ENCODE results near the gene OPCML. TPM values are rescaled to one million over a fixed set of nuclear protein-coding genes. Genes with fewer than 3 reads are reported as not detected.

Gene OPCML
- total and polyA plus RNA-seq, 4 donors, result under 0.01 to 1.3 (median 0.88) TPM; not detected in 1

GRCh38 chr11:132814410-132814809, 717.9 kb downstream of the OPCML start:
- Histone ChIP-seq H3K4me3 (ENCODE audit: low read length in 2 of 2) (no peak overlapping the region), H3K4me1 (ENCODE audit: control insufficient read depth in 1 of 2, insufficient read depth in 2 of 2, low read length in 2 of 2) (no peaks in the 10 kb centered on the region), H3K27me3 (ENCODE audit: control insufficient read depth in 1 of 2, insufficient read depth in 2 of 2, low read length in 1 of 2) (no peaks in the 10 kb centered on the region), H3K27ac (ENCODE audit: low read depth in 1 of 2, low read length in 2 of 2) (no peak overlapping the region), H3K36me3 (ENCODE audit: control insufficient read depth in 1 of 2, insufficient read depth in 2 of 2, low read length in 1 of 2) (no peaks in the 10 kb centered on the region), H3K9me3 (ENCODE audit: control insufficient read depth, low read length) (peaks cover 1% of the 10 kb centered on the region)
- intact Hi-C loops (cut with DNase I), result no loop called here
- WGBS, 2 donors, result 63 to 81% methylated on average over 2 of the region's 2 CpGs
- no peak for DNase-seq
- ATAC-seq (ENCODE audit: low FRiP score), result no peak

- Histone ChIP-seq H3K27me3 (ENCODE audit: control insufficient read depth in 1 of 2, insufficient read depth in 2 of 2, low read length in 1 of 2) (no peaks in the 10 kb centered on the region), H3K27ac (ENCODE audit: low read depth in 1 of 2, low read length in 2 of 2) (no peak overlapping the region), H3K4me1 (ENCODE audit: control insufficient read depth in 1 of 2, insufficient read depth in 2 of 2, low read length in 2 of 2) (no peaks in the 10 kb centered on the region), H3K36me3 (ENCODE audit: control insufficient read depth in 1 of 2, insufficient read depth in 2 of 2, low read length in 1 of 2) (no peaks in the 10 kb centered on the region), H3K9me3 (ENCODE audit: control insufficient read depth, low read length) (no peaks in the 10 kb centered on the region), H3K4me3 (ENCODE audit: low read length in 2 of 2) (no peak overlapping the region)
- 70% methylated on average over 6 of the region's 6 CpGs for WGBS, 2 donors
- DNase-seq, result no peak
- no peak for ATAC-seq (ENCODE audit: low FRiP score)
- intact Hi-C loops (cut with DNase I), result no loop called here
Observed at GRCh38 chr11:132811649-132812048, 720.7 kb downstream of the OPCML start.

- DNase-seq, result no peak
Observed at GRCh38 chr11:132809070-132809469, 723.2 kb downstream of the OPCML start.

GRCh38 chr11:132804258-132804657, 728.0 kb downstream of the OPCML start:
- no peak overlapping the region for H3K4me3 ChIP-seq (ENCODE audit: low read length in 2 of 2)
- ATAC-seq (ENCODE audit: low FRiP score), result no peak
- no peak overlapping the region for H3K27ac ChIP-seq (ENCODE audit: low read depth in 1 of 2, low read length in 2 of 2)
- 82 to 83% methylated on average over 4 of the region's 4 CpGs for WGBS, 2 donors
- no peaks in the 10 kb centered on the region for H3K36me3 ChIP-seq (ENCODE audit: control insufficient read depth in 1 of 2, insufficient read depth in 2 of 2, low read length in 1 of 2)
- intact Hi-C loops (cut with DNase I), result no loop called here
- DNase-seq, result no peak
- no peaks in the 10 kb centered on the region for H3K9me3 ChIP-seq (ENCODE audit: control insufficient read depth, low read length)
- H3K27me3 ChIP-seq (ENCODE audit: control insufficient read depth in 1 of 2, insufficient read depth in 2 of 2, low read length in 1 of 2), result no peaks in the 10 kb centered on the region
- no peaks in the 10 kb centered on the region for H3K4me1 ChIP-seq (ENCODE audit: control insufficient read depth in 1 of 2, insufficient read depth in 2 of 2, low read length in 2 of 2)

More at GRCh38 chr11:132809070-132809469, 723.2 kb downstream of the OPCML start:
- H3K4me3 ChIP-seq (ENCODE audit: low read length in 2 of 2), result no peak overlapping the region
- no peak overlapping the region for H3K27ac ChIP-seq (ENCODE audit: low read depth in 1 of 2, low read length in 2 of 2)
- H3K36me3 ChIP-seq (ENCODE audit: control insufficient read depth in 1 of 2, insufficient read depth in 2 of 2, low read length in 1 of 2), result no peaks in the 10 kb centered on the region
- intact Hi-C loops (cut with DNase I), result no loop called here
- WGBS, 2 donors, result 65 to 74% methylated on average over 6 of the region's 6 CpGs
- no peaks in the 10 kb centered on the region for H3K27me3 ChIP-seq (ENCODE audit: control insufficient read depth in 1 of 2, insufficient read depth in 2 of 2, low read length in 1 of 2)
- no peaks in the 10 kb centered on the region for H3K4me1 ChIP-seq (ENCODE audit: control insufficient read depth in 1 of 2, insufficient read depth in 2 of 2, low read length in 2 of 2)
- no peak for ATAC-seq (ENCODE audit: low FRiP score)
- H3K9me3 ChIP-seq (ENCODE audit: control insufficient read depth, low read length), result no peaks in the 10 kb centered on the region

GRCh38 chr11:132803436-132803835, 728.9 kb downstream of the OPCML start:
- Histone ChIP-seq H3K27me3 (ENCODE audit: control insufficient read depth in 1 of 2, insufficient read depth in 2 of 2, low read length in 1 of 2) (no peaks in the 10 kb centered on the region), H3K36me3 (ENCODE audit: control insufficient read depth in 1 of 2, insufficient read depth in 2 of 2, low read length in 1 of 2) (no peaks in the 10 kb centered on the region), H3K4me1 (ENCODE audit: control insufficient read depth in 1 of 2, insufficient read depth in 2 of 2, low read length in 2 of 2) (no peaks in the 10 kb centered on the region), H3K27ac (ENCODE audit: low read depth in 1 of 2, low read length in 2 of 2) (no peak overlapping the region), H3K9me3 (ENCODE audit: control insufficient read depth, low read length) (no peaks in the 10 kb centered on the region), H3K4me3 (ENCODE audit: low read length in 2 of 2) (no peak overlapping the region)
- WGBS, 2 donors, result 72 to 73% methylated on average over 2 of the region's 2 CpGs
- intact Hi-C loops (cut with DNase I), result no loop called here
- DNase-seq (no peak), ATAC-seq (ENCODE audit: low FRiP score) (no peak)

- H3K27me3 ChIP-seq (ENCODE audit: control insufficient read depth in 1 of 2, insufficient read depth in 2 of 2, low read length in 1 of 2), result no peaks in the 10 kb centered on the region
- H3K4me1 ChIP-seq (ENCODE audit: control insufficient read depth in 1 of 2, insufficient read depth in 2 of 2, low read length in 2 of 2), result no peaks in the 10 kb centered on the region
- intact Hi-C loops (cut with DNase I), result no loop called here
- no peaks in the 10 kb centered on the region for H3K9me3 ChIP-seq (ENCODE audit: control insufficient read depth, low read length)
- H3K36me3 ChIP-seq (ENCODE audit: control insufficient read depth in 1 of 2, insufficient read depth in 2 of 2, low read length in 1 of 2), result no peaks in the 10 kb centered on the region
- no peak overlapping the region for H3K4me3 ChIP-seq (ENCODE audit: low read length in 2 of 2)
- 67% methylated on average over 4 of the region's 4 CpGs for WGBS, 2 donors
- no peak overlapping the region for H3K27ac ChIP-seq (ENCODE audit: low read depth in 1 of 2, low read length in 2 of 2)
- no peak for DNase-seq
- ATAC-seq (ENCODE audit: low FRiP score), result no peak
Observed at GRCh38 chr11:132802947-132803346, 729.4 kb downstream of the OPCML start.

GRCh38 chr11:132793831-132794230, 738.5 kb downstream of the OPCML start:
- Histone ChIP-seq H3K27ac (ENCODE audit: low read depth in 1 of 2, low read length in 2 of 2) (no peak overlapping the region), H3K4me3 (ENCODE audit: low read length in 2 of 2) (no peak overlapping the region), H3K9me3 (ENCODE audit: control insufficient read depth, low read length) (peaks cover 2% of the 10 kb centered on the region), H3K4me1 (ENCODE audit: control insufficient read depth in 1 of 2, insufficient read depth in 2 of 2, low read length in 2 of 2) (no peaks in the 10 kb centered on the region), H3K36me3 (ENCODE audit: control insufficient read depth in 1 of 2, insufficient read depth in 2 of 2, low read length in 1 of 2) (no peaks in the 10 kb centered on the region), H3K27me3 (ENCODE audit: control insufficient read depth in 1 of 2, insufficient read depth in 2 of 2, low read length in 1 of 2) (no peaks in the 10 kb centered on the region)
- no peak for ATAC-seq (ENCODE audit: low FRiP score)
- WGBS, 2 donors, result 78 to 85% methylated on average over 9 of the region's 9 CpGs
- no peak for DNase-seq
- intact Hi-C loops (cut with DNase I), result no loop called here

- DNase-seq, result peak in 1 of 2 donors; percentile 57
- ATAC-seq (ENCODE audit: low FRiP score), result peak; percentile 8
- Histone ChIP-seq H3K27ac (ENCODE audit: low read depth in 1 of 2, low read length in 2 of 2) (no peak overlapping the region), H3K4me1 (ENCODE audit: control insufficient read depth in 1 of 2, insufficient read depth in 2 of 2, low read length in 2 of 2) (no peaks in the 10 kb centered on the region), H3K27me3 (ENCODE audit: control insufficient read depth in 1 of 2, insufficient read depth in 2 of 2, low read length in 1 of 2) (no peaks in the 10 kb centered on the region), H3K36me3 (ENCODE audit: control insufficient read depth in 1 of 2, insufficient read depth in 2 of 2, low read length in 1 of 2) (no peaks in the 10 kb centered on the region), H3K9me3 (ENCODE audit: control insufficient read depth, low read length) (peaks cover 2% of the 10 kb centered on the region), H3K4me3 (ENCODE audit: low read length in 2 of 2) (no peak overlapping the region)
- 51 to 63% methylated on average over 29 of the region's 29 CpGs for WGBS, 2 donors
- intact Hi-C loops (cut with DNase I), result no loop called here
Observed at GRCh38 chr11:132792341-132793140, 739.8 kb downstream of the OPCML start.

- Histone ChIP-seq H3K4me1 (ENCODE audit: control insufficient read depth in 1 of 2, insufficient read depth in 2 of 2, low read length in 2 of 2) (no peaks in the 10 kb centered on the region), H3K4me3 (ENCODE audit: low read length in 2 of 2) (no peak overlapping the region), H3K9me3 (ENCODE audit: control insufficient read depth, low read length) (peaks cover 2% of the 10 kb centered on the region), H3K27me3 (ENCODE audit: control insufficient read depth in 1 of 2, insufficient read depth in 2 of 2, low read length in 1 of 2) (no peaks in the 10 kb centered on the region), H3K27ac (ENCODE audit: low read depth in 1 of 2, low read length in 2 of 2) (no peak overlapping the region), H3K36me3 (ENCODE audit: control insufficient read depth in 1 of 2, insufficient read depth in 2 of 2, low read length in 1 of 2) (no peaks in the 10 kb centered on the region)
- WGBS, 2 donors, result 63 to 69% methylated on average over 7 of the region's 7 CpGs
- no peak for DNase-seq
- no peak for ATAC-seq (ENCODE audit: low FRiP score)
- intact Hi-C loops (cut with DNase I), result no loop called here
Observed at GRCh38 chr11:132790971-132791370, 741.3 kb downstream of the OPCML start.
